Endothelial cell of umbilical vein (primary cell): Measurements from ENCODE around the gene LAPTM4A.

Experiments
- EZH2 ChIP-seq: IDR thresholded peaks from 2 replicates; pipeline ENCODE4 v1.6.1; 2012; ENCODE audit warnings: borderline replicate concordance, low read depth, mild to moderate bottlenecking, moderate library complexity, low read length, inconsistent platforms; ENCODE audit not compliant: severe bottlenecking
- FOS ChIP-seq: IDR thresholded peaks from 2 replicates; pipeline ENCODE4 v1.6.1; 2011; ENCODE audit warnings: mild to moderate bottlenecking, low read length, moderate library complexity, borderline replicate concordance; ENCODE audit not compliant: insufficient read depth
- GATA2 ChIP-seq: IDR thresholded peaks from 2 replicates; pipeline ENCODE4 v1.7.0; 2011; ENCODE audit warnings: low read depth, mild to moderate bottlenecking, moderate library complexity, mixed read lengths, low read length; ENCODE audit not compliant: insufficient read length, insufficient read depth
- JUN ChIP-seq: IDR thresholded peaks from 2 replicates; pipeline ENCODE4 v1.6.1; 2011; ENCODE audit warnings: borderline replicate concordance, low read depth; ENCODE audit not compliant: insufficient read length, insufficient read depth
- MAX ChIP-seq: IDR thresholded peaks from 2 replicates; pipeline ENCODE4 v1.6.1; 2011; ENCODE audit not compliant: insufficient read depth, insufficient read length
- MYC ChIP-seq: IDR thresholded peaks from one replicate; pipeline ENCODE4 v1.6.1; 2011; ENCODE audit warnings: mild to moderate bottlenecking, low read depth, low read length
- POLR2A ChIP-seq: IDR thresholded peaks from 2 replicates; pipeline ENCODE4 v1.6.1; 2012; ENCODE audit warnings: low read depth, mild to moderate bottlenecking, control low read depth, low read length
- TF ChIP-seq, protein P1 (sequence below), 2 donors: IDR thresholded peaks; 1 replicate in 1 of 2; 2 replicates in 1 of 2; pipeline ENCODE4 v1.5.1; 2011; ENCODE audit warnings: low read length in 2 of 2, mild to moderate bottlenecking in 2 of 2, moderate library complexity in 2 of 2, control low read depth in 1 of 2, inconsistent platforms in 1 of 2, low read depth in 1 of 2; ENCODE audit not compliant: insufficient read depth in 1 of 2; ENCODE audit errors: extremely low read depth in 1 of 2

GRCh38 chr2:20050646-20051531 is 539 bp downstream of the LAPTM4A start:
- TF ChIP-seq, protein P1, sequence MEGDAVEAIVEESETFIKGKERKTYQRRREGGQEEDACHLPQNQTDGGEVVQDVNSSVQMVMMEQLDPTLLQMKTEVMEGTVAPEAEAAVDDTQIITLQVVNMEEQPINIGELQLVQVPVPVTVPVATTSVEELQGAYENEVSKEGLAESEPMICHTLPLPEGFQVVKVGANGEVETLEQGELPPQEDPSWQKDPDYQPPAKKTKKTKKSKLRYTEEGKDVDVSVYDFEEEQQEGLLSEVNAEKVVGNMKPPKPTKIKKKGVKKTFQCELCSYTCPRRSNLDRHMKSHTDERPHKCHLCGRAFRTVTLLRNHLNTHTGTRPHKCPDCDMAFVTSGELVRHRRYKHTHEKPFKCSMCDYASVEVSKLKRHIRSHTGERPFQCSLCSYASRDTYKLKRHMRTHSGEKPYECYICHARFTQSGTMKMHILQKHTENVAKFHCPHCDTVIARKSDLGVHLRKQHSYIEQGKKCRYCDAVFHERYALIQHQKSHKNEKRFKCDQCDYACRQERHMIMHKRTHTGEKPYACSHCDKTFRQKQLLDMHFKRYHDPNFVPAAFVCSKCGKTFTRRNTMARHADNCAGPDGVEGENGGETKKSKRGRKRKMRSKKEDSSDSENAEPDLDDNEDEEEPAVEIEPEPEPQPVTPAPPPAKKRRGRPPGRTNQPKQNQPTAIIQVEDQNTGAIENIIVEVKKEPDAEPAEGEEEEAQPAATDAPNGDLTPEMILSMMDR (IDR thresholded peaks at IDR 0.05; ENCODE audit: extremely low read depth in 1 of 2, insufficient read depth in 1 of 2, low read depth in 1 of 2, low read length in 2 of 2), result peak in 1 of 2 donors; percentile 17
- TF ChIP-seq MAX (no peak), POLR2A (peak; percentile 48), MYC (no peak), JUN (no peak), EZH2 (no peak), FOS (no peak), GATA2 (no peak)
